ENCODE data around the gene ERVMER34-1.

ERVMER34-1 gene

DNA sequence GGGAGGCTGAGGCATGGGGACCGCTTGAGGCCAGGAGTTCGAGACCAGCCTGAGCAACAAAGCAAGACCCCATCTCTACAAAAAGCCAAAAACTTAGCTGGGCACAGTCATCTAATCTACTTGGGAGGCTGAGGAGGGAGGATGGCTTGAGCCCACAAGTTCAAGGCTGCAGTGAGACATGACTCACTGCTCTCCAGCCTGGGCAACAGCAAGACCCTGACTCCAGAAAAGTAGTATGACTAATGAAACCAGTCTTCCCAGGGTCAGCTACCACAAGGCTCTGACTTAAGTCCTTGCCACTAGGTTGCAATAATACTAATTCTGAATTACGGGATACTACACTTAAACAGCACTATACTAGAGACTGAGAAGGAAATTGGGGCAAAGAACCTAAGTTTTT lies 33.1 kb downstream of the ERVMER34-1 start:
- DNase-seq: no peak

DNA sequence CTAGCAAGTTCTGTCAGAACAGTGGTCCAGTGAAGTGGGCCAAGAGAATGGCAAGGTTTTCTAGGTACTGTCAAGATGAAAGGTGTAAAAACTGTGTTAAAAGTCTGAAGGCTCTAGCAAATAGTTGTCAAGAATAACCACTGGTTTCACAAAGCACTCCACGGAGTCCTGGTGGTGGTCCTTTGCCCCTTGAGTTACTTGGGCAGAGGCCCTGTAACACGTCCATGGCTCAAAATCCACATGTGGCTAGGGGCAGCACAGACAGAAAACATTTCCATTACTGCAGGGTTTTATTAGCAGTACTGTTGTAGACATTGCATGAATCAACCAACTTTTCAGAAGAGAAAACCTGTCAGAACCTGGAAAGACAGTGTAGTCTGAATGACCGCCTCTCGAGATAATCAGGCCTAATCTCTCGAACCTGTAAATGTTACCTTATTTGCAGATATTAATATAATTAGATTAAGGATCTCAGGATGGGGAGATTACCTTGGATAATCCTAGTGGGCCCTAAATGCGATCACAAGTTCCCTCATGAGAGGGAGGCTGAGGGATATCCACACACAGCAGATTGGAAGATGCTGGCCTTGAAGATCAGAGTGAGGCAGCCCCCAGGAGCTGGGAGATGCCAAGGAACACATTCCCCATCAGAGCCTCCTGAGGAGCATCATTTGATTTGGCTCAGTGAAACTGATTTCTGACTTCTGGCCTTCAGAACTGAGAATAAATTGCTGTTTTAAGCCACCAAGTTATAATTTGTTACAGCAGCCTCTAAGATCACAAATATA lies 34.7 kb downstream of the ERVMER34-1 start:
- no peak for DNase-seq

DNA sequence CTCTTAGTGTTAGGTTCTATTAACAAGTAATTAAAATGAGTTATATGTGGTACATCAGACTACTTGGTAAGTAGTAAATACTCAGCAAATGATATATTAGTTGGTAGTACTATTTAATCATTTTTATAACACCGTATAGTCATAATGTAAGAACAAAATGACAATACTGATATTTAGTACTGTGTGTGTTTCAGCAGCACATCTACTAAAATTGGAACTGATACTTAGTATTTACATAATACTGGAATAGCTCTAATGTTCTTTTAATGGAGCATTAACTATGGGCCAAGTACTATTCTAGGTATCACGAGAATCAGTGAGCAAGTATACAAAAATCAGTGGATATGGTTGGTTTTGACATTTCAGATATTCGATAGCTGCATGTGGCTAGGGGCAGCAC lies 35.3 kb downstream of the ERVMER34-1 start:
- DNase-seq: no peak

DNA sequence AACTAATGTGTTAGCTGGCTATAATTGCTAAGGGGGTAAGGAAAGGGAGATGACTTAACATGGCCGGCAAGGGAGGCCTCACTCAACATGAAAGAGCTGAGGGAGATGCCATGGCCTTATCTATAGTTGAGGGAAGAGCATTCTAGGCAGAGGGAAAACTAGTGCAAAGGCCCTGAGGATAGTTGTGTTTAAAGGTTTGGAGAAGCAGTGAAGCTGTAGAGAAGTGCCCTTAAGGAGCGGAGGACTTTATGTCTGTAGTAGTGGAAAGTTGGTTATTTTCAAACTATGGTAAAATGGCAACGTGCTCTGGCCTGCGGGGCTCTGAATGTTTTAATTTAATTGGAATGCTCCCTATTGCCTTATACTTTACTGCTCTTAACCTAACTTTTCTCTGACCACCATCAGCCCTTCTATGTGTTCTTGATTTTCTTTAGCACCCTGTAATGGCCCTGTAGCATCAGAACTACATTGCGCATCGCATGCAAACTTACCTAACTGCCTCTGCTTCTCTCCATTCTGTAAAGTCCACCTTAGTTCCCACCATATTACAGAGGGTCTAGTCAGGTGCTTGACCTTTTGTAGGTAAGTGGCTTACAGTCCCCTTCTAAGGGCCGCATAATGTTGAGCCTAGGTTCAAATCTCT lies 35.8 kb downstream of the ERVMER34-1 start:
- no peak for DNase-seq

DNA sequence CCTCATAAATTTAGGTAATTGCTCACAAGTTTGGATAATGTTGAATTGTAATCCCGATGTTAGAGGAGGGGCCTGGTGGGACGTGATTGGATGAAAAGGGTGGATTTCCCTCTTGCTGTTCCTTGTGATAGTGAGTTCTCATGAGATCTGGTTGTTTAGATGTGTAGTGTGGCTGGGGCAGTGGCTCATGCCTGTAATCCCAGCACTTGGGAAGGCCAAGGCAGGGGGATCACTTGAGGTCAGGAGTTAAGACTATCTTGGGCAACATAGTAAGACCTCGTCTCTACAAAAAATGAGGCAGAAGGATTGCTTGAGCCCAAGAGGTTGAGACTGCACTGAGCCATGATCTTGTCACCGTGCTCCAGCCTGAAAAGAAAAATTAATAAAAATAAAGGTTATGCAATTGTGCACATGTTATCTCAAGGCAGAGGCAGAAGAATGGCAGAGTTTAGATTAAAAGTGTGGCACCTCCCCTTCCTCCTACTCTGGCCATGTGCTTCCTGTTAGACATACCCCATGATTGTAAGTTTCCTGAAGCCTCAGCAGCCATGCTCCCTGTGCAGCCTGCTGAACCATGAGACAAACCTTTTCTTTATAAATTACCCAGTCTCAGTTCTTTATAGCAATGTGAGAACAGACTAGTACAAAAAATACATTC lies 36.5 kb downstream of the ERVMER34-1 start:
- no peak for DNase-seq

DNA sequence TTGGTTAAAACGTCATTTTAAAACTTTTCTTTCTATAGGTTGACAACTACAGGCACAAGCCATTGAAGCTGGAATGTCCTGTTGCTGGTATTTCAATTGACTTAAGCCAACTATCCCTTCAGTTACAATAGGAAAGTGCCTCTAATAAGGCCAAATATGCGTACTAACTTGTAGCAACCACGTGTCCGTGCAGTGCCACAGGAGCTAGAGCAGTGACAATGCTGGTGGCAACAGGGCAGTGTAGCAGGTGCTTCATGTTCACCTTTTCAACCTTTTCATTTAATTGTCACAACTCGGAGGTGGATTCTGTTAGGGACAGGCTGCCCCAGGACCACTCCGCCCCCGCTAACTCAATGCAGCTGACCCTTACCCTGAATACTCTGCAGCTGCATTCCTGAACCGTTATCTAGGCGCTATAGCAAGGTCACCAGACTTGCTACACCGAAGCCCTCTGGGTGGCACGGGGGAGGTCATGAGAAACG lies 37.7 kb downstream of the ERVMER34-1 start:
- no peak for DNase-seq

DNA sequence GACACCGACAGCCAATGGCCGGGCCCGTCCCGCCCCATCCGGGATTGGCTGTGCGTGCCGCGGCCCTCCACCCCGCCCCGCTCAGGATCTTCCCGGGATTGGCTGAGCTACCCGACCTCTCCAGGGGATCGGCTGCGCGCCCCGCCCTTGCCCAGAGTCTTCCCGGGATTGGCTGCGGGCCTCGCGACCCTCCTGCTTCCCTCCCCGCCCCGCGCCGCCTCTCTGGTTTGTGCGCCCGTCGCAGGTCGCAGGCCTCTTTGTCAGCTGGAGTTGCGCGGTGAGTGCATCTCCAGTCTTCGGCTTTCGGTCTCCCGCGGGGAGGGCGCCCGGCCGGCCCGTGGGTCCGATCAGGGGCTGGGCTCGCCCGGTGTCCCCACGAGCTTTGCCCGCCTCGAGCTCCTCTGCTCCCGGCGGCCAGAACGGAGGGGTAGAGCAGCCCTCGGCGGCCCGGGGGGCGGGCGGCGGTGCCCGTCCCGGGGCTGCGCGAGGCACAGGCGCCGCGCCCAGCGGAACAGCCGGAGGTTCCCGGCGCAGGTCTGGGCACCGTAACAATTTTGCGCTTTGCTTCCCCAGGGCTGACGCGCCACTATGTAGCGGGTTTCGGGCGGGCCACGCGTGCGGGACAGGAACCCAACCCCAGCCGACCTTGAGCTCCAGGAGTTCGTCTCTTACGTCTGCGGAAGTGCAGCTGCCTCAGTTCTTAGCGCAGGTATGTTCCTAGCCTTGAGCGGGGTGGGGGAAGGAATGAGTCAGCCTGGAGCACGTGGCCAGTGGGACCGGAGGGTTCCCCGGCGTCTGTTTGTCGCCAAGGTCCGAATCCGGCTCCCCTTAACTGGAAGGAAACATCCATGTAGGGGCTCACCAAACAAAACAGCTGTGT lies 38.7 kb downstream of the ERVMER34-1 start:
- DNase-seq: peak; percentile 93

DNA sequence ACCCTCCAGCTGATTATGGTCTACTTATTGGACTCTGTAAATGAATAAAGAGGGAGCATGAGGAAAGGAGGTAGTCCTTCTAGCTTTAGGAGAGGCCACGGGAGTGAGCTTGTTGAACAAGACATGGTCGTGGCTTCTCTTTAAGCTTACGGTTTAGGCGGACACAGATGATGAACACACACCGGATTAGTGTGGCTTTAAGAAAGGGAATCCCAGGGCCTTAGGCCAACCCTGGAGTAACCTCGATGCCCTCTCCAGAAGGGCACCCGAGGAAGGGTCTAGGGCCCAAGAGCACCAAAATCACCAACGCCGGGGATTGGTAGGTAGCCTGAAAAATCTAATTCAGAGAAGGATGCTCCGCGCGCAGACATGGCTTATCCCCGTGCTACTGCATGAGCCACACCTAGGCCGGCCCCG lies 39.4 kb downstream of the ERVMER34-1 start:
- DNase-seq: no peak

DNA sequence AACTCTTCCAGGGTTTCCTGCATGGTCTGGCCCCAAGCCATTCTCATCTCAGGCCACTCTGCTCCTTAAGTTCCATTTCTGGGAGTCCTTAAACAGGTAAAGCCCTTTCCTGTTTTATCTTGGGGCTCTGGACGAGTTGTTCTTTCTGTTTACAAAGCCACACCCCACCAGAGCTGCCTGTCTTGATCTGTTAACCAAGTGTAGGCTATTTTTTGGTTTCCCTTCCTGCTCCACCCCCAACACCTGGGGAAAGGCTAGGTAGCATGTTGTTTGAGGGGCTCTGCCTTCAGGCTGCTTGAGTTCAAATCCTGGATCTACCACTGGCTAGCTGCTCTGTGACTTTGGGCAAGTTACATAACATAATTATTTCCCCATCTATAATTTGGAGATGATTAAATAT lies 40.0 kb downstream of the ERVMER34-1 start:
- no peak for DNase-seq

DNA sequence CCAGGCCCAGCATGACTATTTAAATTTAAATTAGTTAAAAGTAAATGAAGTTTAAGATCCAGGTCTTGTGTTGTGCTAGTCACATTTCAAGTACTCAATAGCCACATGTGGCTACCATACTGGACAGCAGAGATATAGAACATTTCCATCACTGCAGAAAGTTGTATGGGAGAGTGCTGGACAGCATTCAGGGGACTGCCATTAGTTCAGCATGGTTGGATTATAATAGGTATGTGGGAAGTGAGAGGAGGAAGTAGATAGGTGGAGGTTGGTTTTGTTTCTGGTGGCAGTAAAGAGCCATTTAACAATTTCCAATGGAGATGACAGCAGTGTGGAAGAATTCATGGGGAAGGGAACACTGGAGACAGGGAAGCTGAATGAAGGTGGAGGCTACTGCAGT lies 42.1 kb downstream of the ERVMER34-1 start:
- DNase-seq: no peak

DNA sequence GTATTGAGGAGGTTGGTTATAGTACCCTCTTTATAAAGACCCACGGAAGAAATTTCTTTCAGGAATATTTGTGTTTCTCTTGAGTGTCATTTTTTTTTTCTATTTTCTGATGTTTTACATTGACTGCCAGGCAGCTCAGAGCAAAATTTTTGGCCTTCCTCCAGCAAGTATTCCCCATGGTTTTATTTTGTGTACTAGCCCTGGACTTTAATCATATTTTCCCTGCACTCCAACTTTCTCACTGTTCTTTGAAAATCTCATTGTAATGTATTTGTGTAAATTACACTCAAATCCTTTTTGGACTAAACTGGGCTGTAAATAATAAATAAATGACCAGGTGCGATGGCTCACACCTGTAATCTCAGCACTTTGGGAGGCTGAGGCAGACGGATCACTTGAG lies 46.6 kb downstream of the ERVMER34-1 start:
- no peak for DNase-seq

DNA sequence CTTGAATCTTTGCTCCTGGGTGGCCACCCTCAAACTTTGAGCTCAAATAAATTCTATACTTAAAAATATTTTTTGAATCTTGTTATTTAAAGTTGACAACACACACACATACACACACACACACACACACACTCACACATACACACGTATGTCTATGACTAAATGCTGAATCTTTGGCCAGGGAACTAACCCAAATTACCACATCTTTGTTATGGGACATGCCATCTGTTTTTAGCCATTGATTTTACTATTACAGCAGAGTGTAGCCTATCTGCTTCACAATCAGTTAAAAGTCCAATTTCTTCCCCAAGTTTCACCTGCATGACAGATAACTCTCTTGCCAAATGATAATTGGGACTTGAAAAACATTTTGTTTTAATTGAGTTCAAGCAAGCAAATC lies 47.1 kb downstream of the ERVMER34-1 start:
- no peak for DNase-seq

DNA sequence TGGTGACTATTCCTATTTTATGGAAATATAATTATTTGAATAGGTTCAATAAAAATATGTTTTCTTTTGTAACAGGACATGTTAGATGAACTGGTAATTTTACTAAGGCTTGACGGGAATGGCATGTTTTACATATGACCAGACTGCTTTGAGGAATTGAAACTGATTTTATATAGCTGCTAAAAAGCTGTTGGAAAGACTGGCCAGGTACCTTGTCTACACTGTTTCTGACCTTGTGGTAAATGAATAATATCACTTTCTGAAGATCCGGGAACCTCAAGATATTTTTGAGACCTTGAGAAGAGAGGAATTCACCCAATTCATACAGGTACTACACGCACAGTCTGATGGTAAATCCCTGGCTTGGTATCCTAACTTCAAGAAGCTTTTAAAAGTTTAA lies 50.0 kb downstream of the ERVMER34-1 start:
- no peak for DNase-seq

DNA sequence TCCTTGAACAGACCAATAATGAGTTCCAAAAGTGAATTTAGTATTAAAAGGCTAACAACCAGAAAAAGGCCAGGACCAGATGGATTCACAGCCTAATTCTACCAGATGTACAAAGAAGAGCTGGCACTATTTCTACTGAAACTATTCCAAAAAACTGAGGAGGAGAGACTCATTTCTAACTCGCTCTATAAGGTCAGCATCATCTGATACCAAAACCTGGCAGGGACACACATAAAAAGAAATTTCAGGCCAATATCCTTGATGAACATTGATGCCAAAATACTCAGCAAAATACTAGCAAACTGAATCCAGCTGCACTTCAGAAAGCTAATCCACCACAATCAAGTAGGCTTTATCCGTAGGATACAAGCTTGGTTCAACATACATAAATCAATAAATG lies 56.3 kb downstream of the ERVMER34-1 start:
- DNase-seq: no peak

DNA sequence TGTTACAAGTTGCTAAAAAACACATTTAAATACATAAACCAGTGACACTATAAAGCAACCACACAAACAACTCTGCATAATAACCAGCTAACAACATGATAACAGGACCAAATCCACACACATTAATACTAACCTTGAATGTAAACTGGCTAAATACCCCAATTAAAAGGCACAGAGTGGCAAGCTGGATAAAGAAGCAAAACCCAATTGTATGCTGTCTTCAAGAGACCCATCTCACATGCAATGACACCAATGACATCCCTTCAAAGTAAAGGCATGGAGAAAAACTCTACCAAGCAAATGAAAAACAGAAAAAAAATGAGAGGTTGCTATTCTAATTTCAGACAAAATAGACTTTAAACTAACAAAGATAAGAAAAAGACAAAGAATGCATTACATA lies 57.7 kb downstream of the ERVMER34-1 start:
- DNase-seq: no peak

All from NCI-H526 treated with DMSO at 0.1 percent for 48 hours (cell line).